Peyer's patch (tissue), 4 donors: ENCODE results near the gene SUGCT.

Source experiments
- POLR2A ChIP-seq, 2 donors: fragments of 450-650 bp; IDR thresholded peaks; one replicate each; pipeline ENCODE4 v1.5.1; 2017; ENCODE audit warnings: antibody characterized with exemption in 2 of 2, mild to moderate bottlenecking in 2 of 2, moderate library complexity in 2 of 2
- TF ChIP-seq, protein P1 (sequence below), 6 experiments: fragments of 450-650 bp in 4 of 6; fragments of 200-600 bp in 2 of 6; sonication (generic) in 1 of 6; IDR thresholded peaks; one replicate each; pipeline ENCODE4 v1.5.1; 2017 to 2019; ENCODE audit warnings: antibody characterized with exemption in 6 of 6, mild to moderate bottlenecking in 3 of 6, moderate library complexity in 1 of 6

DNA sequence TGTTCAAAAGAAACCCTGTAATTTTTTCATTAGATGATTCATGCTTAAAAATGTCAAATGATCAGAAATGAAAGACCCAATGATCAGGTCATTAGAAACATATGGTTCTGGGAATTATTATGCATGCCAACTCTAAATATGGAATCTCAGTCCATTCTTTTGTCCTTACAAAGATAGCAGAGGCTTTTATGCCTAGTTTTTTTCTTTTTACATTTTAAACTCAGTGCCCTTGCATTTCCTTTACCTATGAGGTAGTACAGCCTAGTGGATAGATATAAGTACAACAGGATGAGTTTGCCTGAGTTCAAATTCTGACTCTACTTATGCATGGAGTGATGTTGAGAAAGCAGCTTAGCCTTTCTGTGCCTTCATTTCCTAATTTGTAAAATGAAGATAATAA, 392.9 kb downstream of the SUGCT start:
- TF ChIP-seq, protein P1, sequence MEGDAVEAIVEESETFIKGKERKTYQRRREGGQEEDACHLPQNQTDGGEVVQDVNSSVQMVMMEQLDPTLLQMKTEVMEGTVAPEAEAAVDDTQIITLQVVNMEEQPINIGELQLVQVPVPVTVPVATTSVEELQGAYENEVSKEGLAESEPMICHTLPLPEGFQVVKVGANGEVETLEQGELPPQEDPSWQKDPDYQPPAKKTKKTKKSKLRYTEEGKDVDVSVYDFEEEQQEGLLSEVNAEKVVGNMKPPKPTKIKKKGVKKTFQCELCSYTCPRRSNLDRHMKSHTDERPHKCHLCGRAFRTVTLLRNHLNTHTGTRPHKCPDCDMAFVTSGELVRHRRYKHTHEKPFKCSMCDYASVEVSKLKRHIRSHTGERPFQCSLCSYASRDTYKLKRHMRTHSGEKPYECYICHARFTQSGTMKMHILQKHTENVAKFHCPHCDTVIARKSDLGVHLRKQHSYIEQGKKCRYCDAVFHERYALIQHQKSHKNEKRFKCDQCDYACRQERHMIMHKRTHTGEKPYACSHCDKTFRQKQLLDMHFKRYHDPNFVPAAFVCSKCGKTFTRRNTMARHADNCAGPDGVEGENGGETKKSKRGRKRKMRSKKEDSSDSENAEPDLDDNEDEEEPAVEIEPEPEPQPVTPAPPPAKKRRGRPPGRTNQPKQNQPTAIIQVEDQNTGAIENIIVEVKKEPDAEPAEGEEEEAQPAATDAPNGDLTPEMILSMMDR (IDR thresholded peaks at IDR 0.05): no peak
- TF ChIP-seq POLR2A (IDR thresholded peaks at IDR 0.05): no peak
